ENCODE data around the gene TBRG4.

Gene TBRG4

DNA sequence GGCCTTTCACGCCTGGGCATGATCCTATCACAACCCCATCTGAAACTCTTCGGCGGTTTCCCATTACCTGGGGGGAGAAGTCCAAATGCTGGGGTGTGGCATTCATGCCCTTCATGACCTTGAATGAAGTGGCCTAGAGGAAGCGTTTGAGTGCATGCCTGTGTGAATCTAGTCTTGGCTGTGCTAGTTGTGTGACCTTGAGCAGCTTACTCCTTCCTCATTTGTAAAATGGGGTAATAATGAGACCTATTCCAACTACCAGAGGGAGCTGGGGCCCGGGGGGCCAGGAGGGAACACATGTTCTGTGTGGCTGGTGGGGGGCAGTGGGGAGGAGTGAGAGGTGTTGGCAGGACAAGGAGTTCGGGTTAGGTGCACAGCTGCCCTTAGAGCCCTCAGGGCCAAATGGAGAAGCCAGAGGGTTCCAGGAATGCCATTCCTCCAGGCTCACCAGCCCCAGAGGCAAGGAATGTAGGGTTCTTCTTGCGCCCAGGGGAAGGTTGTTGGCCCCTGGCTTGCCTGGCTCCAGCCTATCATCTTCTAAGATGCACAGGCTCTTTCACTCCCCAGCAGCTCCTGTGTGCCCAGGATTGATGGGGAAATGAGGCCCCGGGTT lies 21.3 kb upstream of the TBRG4 start:
- no peaks in the 10 kb centered on the region for H3K79me1 ChIP-seq (ENCODE audit: low read length)
- H2AK5ac ChIP-seq (ENCODE audit: low read length): no peak overlapping the region
- H3K56ac ChIP-seq (ENCODE audit: low read length): no peak overlapping the region
- no peak overlapping the region for H3K27ac ChIP-seq (ENCODE audit: low read depth, low read length)
- H3K27me3 ChIP-seq (ENCODE audit: insufficient read depth, low read length, poor library complexity): no peaks in the 10 kb centered on the region
- no peaks in the 10 kb centered on the region for H3K79me2 ChIP-seq (ENCODE audit: control insufficient read depth, insufficient read depth, low read length)
- no peak overlapping the region for H3K4me3 ChIP-seq (ENCODE audit: low read length)
- no peak overlapping the region for H2BK120ac ChIP-seq (ENCODE audit: low read depth, low read length)
- H3K9ac ChIP-seq (ENCODE audit: low read length): no peak overlapping the region
- no peak overlapping the region for H3K4ac ChIP-seq (ENCODE audit: low read depth, low read length)
- no CpG with 5 or more reads among the region's 8 CpGs for whole genome bisulfite sequencing (ENCODE audit: extremely low coverage, insufficient coverage, low lambda C conversion rate)
- H2BK5ac ChIP-seq (ENCODE audit: low read length): no peak overlapping the region
- no peak overlapping the region for H3K18ac ChIP-seq (ENCODE audit: low read length)
- H4K8ac ChIP-seq (ENCODE audit: low read depth, low read length): no peak overlapping the region
- no peak overlapping the region for H3K23ac ChIP-seq (ENCODE audit: low read length)
- no peak overlapping the region for H3K4me2 ChIP-seq (ENCODE audit: low read length)
- no peak overlapping the region for H2BK15ac ChIP-seq (replicated peaks; ENCODE audit: low read depth)
- no peak overlapping the region for H4K5ac ChIP-seq (ENCODE audit: low read length)
- no peaks in the 10 kb centered on the region for H3K36me3 ChIP-seq (ENCODE audit: control insufficient read depth, insufficient read depth, low read length)
- no peak for DNase-seq
- H3K4me1 ChIP-seq (ENCODE audit: control insufficient read depth, low read depth, low read length): no peaks in the 10 kb centered on the region

GRCh38 chr7:45131891-45132290 lies 20.4 kb upstream of the TBRG4 start:
- H2AK5ac ChIP-seq (ENCODE audit: low read length): no peak overlapping the region
- H2BK15ac ChIP-seq (replicated peaks; ENCODE audit: low read depth): no peak overlapping the region
- no peak overlapping the region for H3K9ac ChIP-seq (ENCODE audit: low read length)
- no CpG with 5 or more reads among the region's 4 CpGs for WGBS (ENCODE audit: extremely low coverage, insufficient coverage, low lambda C conversion rate)
- no peak overlapping the region for H3K4ac ChIP-seq (ENCODE audit: low read depth, low read length)
- no peak overlapping the region for H4K5ac ChIP-seq (ENCODE audit: low read length)
- no peaks in the 10 kb centered on the region for H3K4me1 ChIP-seq (ENCODE audit: control insufficient read depth, low read depth, low read length)
- no peak overlapping the region for H3K23ac ChIP-seq (ENCODE audit: low read length)
- no peaks in the 10 kb centered on the region for H3K79me2 ChIP-seq (ENCODE audit: control insufficient read depth, insufficient read depth, low read length)
- H3K79me1 ChIP-seq (ENCODE audit: low read length): no peaks in the 10 kb centered on the region
- no peak overlapping the region for H3K4me2 ChIP-seq (ENCODE audit: low read length)
- H3K56ac ChIP-seq (ENCODE audit: low read length): no peak overlapping the region
- no peaks in the 10 kb centered on the region for H3K27me3 ChIP-seq (ENCODE audit: insufficient read depth, low read length, poor library complexity)
- H3K4me3 ChIP-seq (ENCODE audit: low read length): no peak overlapping the region
- no peak for DNase-seq
- no peak overlapping the region for H3K27ac ChIP-seq (ENCODE audit: low read depth, low read length)
- no peak overlapping the region for H4K8ac ChIP-seq (ENCODE audit: low read depth, low read length)
- H3K36me3 ChIP-seq (ENCODE audit: control insufficient read depth, insufficient read depth, low read length): no peaks in the 10 kb centered on the region
- no peak overlapping the region for H2BK5ac ChIP-seq (ENCODE audit: low read length)
- H3K18ac ChIP-seq (ENCODE audit: low read length): no peak overlapping the region
- no peak overlapping the region for H2BK120ac ChIP-seq (ENCODE audit: low read depth, low read length)

DNA sequence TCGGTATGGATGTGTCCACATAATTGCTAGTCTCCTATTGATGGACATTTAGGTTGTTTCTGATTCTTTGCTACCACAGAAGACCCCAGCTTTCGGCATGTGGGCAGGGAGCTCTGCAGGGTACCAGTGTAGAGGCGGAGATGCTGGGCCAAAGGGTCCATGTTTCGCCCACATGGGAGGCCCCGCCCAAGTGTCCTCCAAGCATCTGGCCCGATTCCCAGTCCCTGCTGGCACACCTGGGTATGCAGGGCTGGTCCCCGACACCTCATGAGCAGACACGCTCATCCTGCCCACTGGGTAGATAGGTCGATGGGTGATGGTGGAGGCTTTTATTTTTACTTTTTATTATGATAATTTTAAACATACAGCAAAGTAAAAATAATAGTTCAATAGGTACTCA lies 19.4 kb upstream of the TBRG4 start:
- Histone ChIP-seq H3K23ac (ENCODE audit: low read length) (no peak overlapping the region), H3K27ac (ENCODE audit: low read depth, low read length) (no peak overlapping the region), H3K36me3 (ENCODE audit: control insufficient read depth, insufficient read depth, low read length) (no peaks in the 10 kb centered on the region), H2AK5ac (ENCODE audit: low read length) (no peak overlapping the region), H3K79me2 (ENCODE audit: control insufficient read depth, insufficient read depth, low read length) (no peaks in the 10 kb centered on the region), H3K79me1 (ENCODE audit: low read length) (no peaks in the 10 kb centered on the region), H3K4me2 (ENCODE audit: low read length) (no peak overlapping the region), H4K5ac (ENCODE audit: low read length) (no peak overlapping the region), H3K4ac (ENCODE audit: low read depth, low read length) (no peak overlapping the region), H2BK5ac (ENCODE audit: low read length) (no peak overlapping the region), H3K9ac (ENCODE audit: low read length) (no peak overlapping the region), H3K4me1 (ENCODE audit: control insufficient read depth, low read depth, low read length) (no peaks in the 10 kb centered on the region), H2BK15ac (replicated peaks; ENCODE audit: low read depth) (no peak overlapping the region), H3K18ac (ENCODE audit: low read length) (no peak overlapping the region), H4K8ac (ENCODE audit: low read depth, low read length) (no peak overlapping the region), H3K56ac (ENCODE audit: low read length) (no peak overlapping the region), H3K4me3 (ENCODE audit: low read length) (no peak overlapping the region), H2BK120ac (ENCODE audit: low read depth, low read length) (no peak overlapping the region), H3K27me3 (ENCODE audit: insufficient read depth, low read length, poor library complexity) (no peaks in the 10 kb centered on the region)
- no CpG with 5 or more reads among the region's 9 CpGs for WGBS (ENCODE audit: extremely low coverage, insufficient coverage, low lambda C conversion rate)
- DNase-seq: no peak

DNA sequence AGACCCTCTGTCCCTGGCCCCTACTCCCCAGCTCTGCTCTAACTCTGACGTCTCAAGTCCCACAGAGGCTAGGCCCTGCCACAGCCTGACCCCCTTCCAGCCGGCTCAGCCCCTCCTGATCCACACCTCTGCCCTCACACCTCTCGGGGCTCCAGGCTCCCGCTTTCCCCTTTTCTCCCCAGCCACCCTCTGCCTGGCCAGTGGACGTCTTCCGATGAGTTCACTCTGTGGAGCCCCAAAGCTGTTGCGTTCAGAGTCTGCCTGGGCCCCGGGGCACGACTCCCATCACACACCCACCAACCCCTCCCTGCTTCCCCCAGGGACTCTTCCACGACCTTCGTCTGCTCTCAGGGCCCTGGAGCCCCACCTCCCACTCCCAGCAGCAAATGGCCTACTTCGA lies 18.4 kb upstream of the TBRG4 start:
- no peak overlapping the region for H2BK5ac ChIP-seq (ENCODE audit: low read length)
- no peak overlapping the region for H3K23ac ChIP-seq (ENCODE audit: low read length)
- H3K79me2 ChIP-seq (ENCODE audit: control insufficient read depth, insufficient read depth, low read length): no peaks in the 10 kb centered on the region
- DNase-seq: no peak
- no peak overlapping the region for H3K4ac ChIP-seq (ENCODE audit: low read depth, low read length)
- no peak overlapping the region for H2AK5ac ChIP-seq (ENCODE audit: low read length)
- H2BK15ac ChIP-seq (replicated peaks; ENCODE audit: low read depth): no peak overlapping the region
- H3K4me2 ChIP-seq (ENCODE audit: low read length): no peak overlapping the region
- H3K36me3 ChIP-seq (ENCODE audit: control insufficient read depth, insufficient read depth, low read length): no peaks in the 10 kb centered on the region
- no peaks in the 10 kb centered on the region for H3K4me1 ChIP-seq (ENCODE audit: control insufficient read depth, low read depth, low read length)
- H3K4me3 ChIP-seq (ENCODE audit: low read length): no peak overlapping the region
- H2BK120ac ChIP-seq (ENCODE audit: low read depth, low read length): no peak overlapping the region
- H3K79me1 ChIP-seq (ENCODE audit: low read length): no peaks in the 10 kb centered on the region
- no peaks in the 10 kb centered on the region for H3K27me3 ChIP-seq (ENCODE audit: insufficient read depth, low read length, poor library complexity)
- no peak overlapping the region for H3K9ac ChIP-seq (ENCODE audit: low read length)
- no peak overlapping the region for H4K8ac ChIP-seq (ENCODE audit: low read depth, low read length)
- no peak overlapping the region for H3K27ac ChIP-seq (ENCODE audit: low read depth, low read length)
- no peak overlapping the region for H3K56ac ChIP-seq (ENCODE audit: low read length)
- no CpG with 5 or more reads among the region's 12 CpGs for WGBS (ENCODE audit: extremely low coverage, insufficient coverage, low lambda C conversion rate)
- H3K18ac ChIP-seq (ENCODE audit: low read length): no peak overlapping the region
- no peak overlapping the region for H4K5ac ChIP-seq (ENCODE audit: low read length)

DNA sequence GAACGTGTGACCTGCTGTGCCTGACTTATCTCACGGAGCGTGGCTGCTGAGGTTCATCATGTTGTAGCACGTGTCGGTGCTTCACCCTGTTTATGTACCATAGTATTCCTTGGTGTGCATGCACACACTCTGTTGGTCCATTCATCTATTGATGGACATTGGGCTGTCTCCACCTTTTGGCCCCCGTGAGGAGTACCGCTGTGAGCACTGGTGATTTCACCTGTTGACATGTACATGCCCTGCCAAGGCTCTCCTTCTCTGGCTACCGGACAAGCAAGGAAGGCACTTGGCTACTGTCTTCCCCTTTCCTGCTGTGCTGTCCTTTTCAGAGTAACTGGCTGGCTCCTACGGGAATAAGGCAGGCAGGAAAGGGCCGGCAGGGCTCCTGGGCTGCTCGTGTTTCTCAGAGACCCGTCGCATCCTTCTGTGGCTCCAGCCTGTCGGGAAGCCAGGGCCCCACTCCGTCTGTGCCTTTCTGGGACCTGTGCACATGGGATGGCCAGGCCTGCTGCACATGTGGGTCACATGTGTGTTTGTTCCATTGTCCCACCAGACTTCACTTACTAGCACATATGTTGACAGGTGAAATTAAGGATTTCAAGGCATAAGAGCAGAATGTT lies 17.8 kb upstream of the TBRG4 start:
- Histone ChIP-seq H3K27ac (ENCODE audit: low read depth, low read length) (no peak overlapping the region), H3K56ac (ENCODE audit: low read length) (no peak overlapping the region), H3K4ac (ENCODE audit: low read depth, low read length) (no peak overlapping the region), H3K18ac (ENCODE audit: low read length) (no peak overlapping the region), H3K27me3 (ENCODE audit: insufficient read depth, low read length, poor library complexity) (no peaks in the 10 kb centered on the region), H3K36me3 (ENCODE audit: control insufficient read depth, insufficient read depth, low read length) (no peaks in the 10 kb centered on the region), H4K8ac (ENCODE audit: low read depth, low read length) (no peak overlapping the region), H2BK120ac (ENCODE audit: low read depth, low read length) (no peak overlapping the region), H3K79me2 (ENCODE audit: control insufficient read depth, insufficient read depth, low read length) (no peaks in the 10 kb centered on the region), H3K9ac (ENCODE audit: low read length) (no peak overlapping the region), H3K4me3 (ENCODE audit: low read length) (no peak overlapping the region), H4K5ac (ENCODE audit: low read length) (no peak overlapping the region), H3K79me1 (ENCODE audit: low read length) (no peaks in the 10 kb centered on the region), H3K4me2 (ENCODE audit: low read length) (no peak overlapping the region), H2AK5ac (ENCODE audit: low read length) (no peak overlapping the region), H2BK5ac (ENCODE audit: low read length) (no peak overlapping the region), H3K23ac (ENCODE audit: low read length) (no peak overlapping the region), H3K4me1 (ENCODE audit: control insufficient read depth, low read depth, low read length) (no peaks in the 10 kb centered on the region), H2BK15ac (replicated peaks; ENCODE audit: low read depth) (no peak overlapping the region)
- no CpG with 5 or more reads among the region's 15 CpGs for WGBS (ENCODE audit: extremely low coverage, insufficient coverage, low lambda C conversion rate)
- no peak for DNase-seq

DNA sequence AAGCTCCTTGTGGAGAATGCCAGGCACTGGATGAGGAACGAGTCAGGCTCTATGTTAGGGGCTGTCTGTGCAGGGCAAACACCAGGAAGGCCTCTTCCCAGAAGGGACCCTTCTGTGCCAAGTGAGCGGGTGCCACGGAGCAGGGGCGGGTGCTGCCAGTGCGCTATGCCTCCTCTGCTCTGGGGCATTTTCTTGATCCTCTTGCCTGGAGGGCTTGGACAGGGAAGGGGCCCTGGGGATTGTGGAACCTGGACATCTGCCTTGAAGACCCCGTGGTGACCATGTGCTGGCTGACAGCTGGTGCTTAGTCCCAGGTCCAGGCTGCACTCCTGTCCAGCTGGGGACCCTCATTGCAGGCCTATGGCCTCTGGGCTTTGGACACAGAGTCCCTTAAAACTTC lies 15.4 kb upstream of the TBRG4 start:
- no peak overlapping the region for H3K4me2 ChIP-seq (ENCODE audit: low read length)
- no peak overlapping the region for H2BK120ac ChIP-seq (ENCODE audit: low read depth, low read length)
- H3K4ac ChIP-seq (ENCODE audit: low read depth, low read length): no peak overlapping the region
- no peaks in the 10 kb centered on the region for H3K36me3 ChIP-seq (ENCODE audit: control insufficient read depth, insufficient read depth, low read length)
- H2BK5ac ChIP-seq (ENCODE audit: low read length): no peak overlapping the region
- no peaks in the 10 kb centered on the region for H3K79me2 ChIP-seq (ENCODE audit: control insufficient read depth, insufficient read depth, low read length)
- no peak overlapping the region for H3K27ac ChIP-seq (ENCODE audit: low read depth, low read length)
- no peaks in the 10 kb centered on the region for H3K79me1 ChIP-seq (ENCODE audit: low read length)
- no peak overlapping the region for H3K18ac ChIP-seq (ENCODE audit: low read length)
- no peak for DNase-seq
- H3K4me1 ChIP-seq (ENCODE audit: control insufficient read depth, low read depth, low read length): no peaks in the 10 kb centered on the region
- no peak overlapping the region for H3K56ac ChIP-seq (ENCODE audit: low read length)
- H3K23ac ChIP-seq (ENCODE audit: low read length): no peak overlapping the region
- no peak overlapping the region for H4K8ac ChIP-seq (ENCODE audit: low read depth, low read length)
- H3K9ac ChIP-seq (ENCODE audit: low read length): no peak overlapping the region
- H3K27me3 ChIP-seq (ENCODE audit: insufficient read depth, low read length, poor library complexity): no peaks in the 10 kb centered on the region
- H4K5ac ChIP-seq (ENCODE audit: low read length): no peak overlapping the region
- no peak overlapping the region for H2AK5ac ChIP-seq (ENCODE audit: low read length)
- H2BK15ac ChIP-seq (replicated peaks; ENCODE audit: low read depth): no peak overlapping the region
- no peak overlapping the region for H3K4me3 ChIP-seq (ENCODE audit: low read length)
- no CpG with 5 or more reads among the region's 6 CpGs for WGBS (ENCODE audit: extremely low coverage, insufficient coverage, low lambda C conversion rate)
